Fibroblast of skin of back (primary cell): ENCODE results near the gene SMIM3. TPM values are rescaled to one million over a fixed set of nuclear protein-coding genes. Genes with fewer than 3 reads are reported as not detected.
A peak's percentile ranks its signal among the peaks of the same experiment; 100 is the strongest.
"Not testable (repeated sequence)": the region's sequence is repeated elsewhere in the genome, so short reads cannot be mapped to it uniquely, and the experiment has no call there.

Source experiments
- DNase-seq: peaks from one replicate; pipeline ENCODE4 v3.0.0-alpha.2; 2013
- polyA plus RNA-seq, 2 experiments: library from polyadenylated mRNA; unstranded; fragments of 120-200 nt; gene quantifications; one replicate each; pipeline ENCODE4 v1.2.1, GENCODE V29; 2013; ENCODE audit not compliant: insufficient read length in 2 of 2

Gene SMIM3
- 15.4 TPM for polyA plus RNA-seq (2013, experiment 1 of 2; ENCODE audit: insufficient read length)
- polyA plus RNA-seq (2013, experiment 2 of 2; ENCODE audit: insufficient read length), result 14.0 TPM

- peak; percentile 76 for DNase-seq
These were observed at the start of gene SMIM3 for GRCh38 chr5:150778517-150779396. Gene SMIM3, plus strand, starts transcription at chr5:150778757. Its CDS starts 16,684 bp downstream, at chr5:150795441.

- no peak for DNase-seq
These were observed 48.7 kb upstream of the SMIM3 start for GRCh38 chr5:150729859-150730258.

- DNase-seq, result no peak
These were observed 46.8 kb upstream of the SMIM3 start for GRCh38 chr5:150731669-150732242.

- no peak for DNase-seq
These were observed 43.8 kb upstream of the SMIM3 start for GRCh38 chr5:150734579-150735384.

GRCh38 chr5:150738862-150739261, 39.7 kb upstream of the SMIM3 start:
- no peak for DNase-seq

- no peak for DNase-seq
These were observed 37.6 kb upstream of the SMIM3 start for GRCh38 chr5:150740992-150741391.

- not testable (repeated sequence) for DNase-seq
These were observed 36.0 kb upstream of the SMIM3 start for GRCh38 chr5:150742455-150743141.

GRCh38 chr5:150743142-150743488, 35.4 kb upstream of the SMIM3 start:
- DNase-seq, result not testable (repeated sequence)

- no peak for DNase-seq
These were observed 28.1 kb upstream of the SMIM3 start for GRCh38 chr5:150750469-150750868.

GRCh38 chr5:150751096-150751891, 27.3 kb upstream of the SMIM3 start:
- DNase-seq, result no peak

GRCh38 chr5:150753463-150753862, 25.1 kb upstream of the SMIM3 start:
- no peak for DNase-seq

- DNase-seq, result no peak
These were observed 24.7 kb upstream of the SMIM3 start for GRCh38 chr5:150753863-150754262.

- DNase-seq, result no peak
These were observed 21.4 kb upstream of the SMIM3 start for GRCh38 chr5:150757087-150757649.

GRCh38 chr5:150758203-150758530, 20.4 kb upstream of the SMIM3 start:
- DNase-seq, result no peak

GRCh38 chr5:150758531-150759333, 19.8 kb upstream of the SMIM3 start, which contains the start of gene DCTN4:
Gene DCTN4, minus strand, starts transcription at chr5:150759017. Its CDS starts 24 bp downstream, at chr5:150758993.
- peak; percentile 100 for DNase-seq

- DNase-seq, result no peak
These were observed 19.3 kb upstream of the SMIM3 start for GRCh38 chr5:150759334-150759583.

GRCh38 chr5:150762211-150762610, 16.3 kb upstream of the SMIM3 start:
- DNase-seq, result no peak

GRCh38 chr5:150763023-150763769, 15.4 kb upstream of the SMIM3 start:
- DNase-seq, result no peak

- no peak for DNase-seq
These were observed 14.0 kb upstream of the SMIM3 start for GRCh38 chr5:150764530-150764929.
